SIG-M5 (cell line): ENCODE data around the gene ZNF658.
"Not testable (repeated sequence)": the region's sequence is repeated elsewhere in the genome, so short reads cannot be mapped to it uniquely, and the experiment has no call there.

ENCODE experiments used
- DNase-seq: peaks from one replicate; lab custom pipeline; 2025; lab: John Stamatoyannopoulos, UW

The ZNF658 gene

DNA sequence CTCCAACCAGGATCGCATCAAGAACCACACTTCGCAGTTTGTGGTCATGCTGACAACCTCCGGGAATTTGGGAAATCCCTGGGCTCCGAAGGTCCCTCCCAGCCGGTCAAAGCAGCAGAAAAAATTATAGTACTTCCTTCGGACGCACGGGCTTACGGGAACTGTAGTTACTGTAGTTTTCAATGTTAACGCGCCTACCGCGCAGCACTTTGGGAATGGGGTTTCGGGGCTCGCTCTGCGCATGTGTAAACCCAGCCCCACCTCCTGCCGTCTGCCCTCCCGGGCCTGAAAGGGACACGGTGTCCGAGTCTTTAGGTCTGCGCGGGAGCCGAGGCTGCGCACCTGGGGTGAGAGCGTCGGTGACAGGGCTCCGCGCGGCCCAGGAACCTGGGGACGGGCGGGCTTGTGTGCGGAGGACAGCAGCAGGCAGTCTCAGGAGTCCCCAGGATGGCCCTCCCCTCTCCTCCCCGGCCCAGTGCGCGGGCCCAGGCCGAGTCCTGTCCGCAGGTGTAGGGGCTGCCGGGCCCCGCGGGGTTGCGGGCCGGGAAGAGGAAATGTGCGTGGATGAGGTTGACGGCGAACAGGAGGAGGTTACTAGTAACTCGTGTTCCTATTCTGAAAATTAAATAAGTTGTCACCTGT is at the start of gene ZNF658:
TSS of gene ZNF658 (plus strand) at position 236 of the 642 bp plus-strand sequence. CDS start 2,837 bp downstream, outside the sequence.
- not testable (repeated sequence) for DNase-seq

DNA sequence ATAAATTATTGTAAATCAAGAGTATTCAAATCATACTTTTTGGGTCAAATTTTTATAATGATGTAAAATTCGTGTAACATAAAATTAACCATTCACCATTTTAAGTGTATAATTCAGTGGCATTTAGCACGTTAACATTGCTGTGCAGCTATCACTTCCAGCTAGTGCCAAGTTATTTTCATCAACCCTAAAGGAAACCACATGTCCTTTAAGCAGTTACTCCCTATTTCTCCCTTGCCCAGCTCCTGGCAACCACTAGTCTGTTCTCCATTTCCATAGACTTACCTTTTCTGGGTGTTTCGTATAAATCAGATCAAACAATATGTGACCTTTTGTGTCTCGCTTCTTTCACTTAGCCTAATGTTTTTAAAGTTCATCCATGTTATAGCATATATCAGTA is 38.8 kb upstream of the ZNF658 start:
- DNase-seq = not testable (repeated sequence)

DNA sequence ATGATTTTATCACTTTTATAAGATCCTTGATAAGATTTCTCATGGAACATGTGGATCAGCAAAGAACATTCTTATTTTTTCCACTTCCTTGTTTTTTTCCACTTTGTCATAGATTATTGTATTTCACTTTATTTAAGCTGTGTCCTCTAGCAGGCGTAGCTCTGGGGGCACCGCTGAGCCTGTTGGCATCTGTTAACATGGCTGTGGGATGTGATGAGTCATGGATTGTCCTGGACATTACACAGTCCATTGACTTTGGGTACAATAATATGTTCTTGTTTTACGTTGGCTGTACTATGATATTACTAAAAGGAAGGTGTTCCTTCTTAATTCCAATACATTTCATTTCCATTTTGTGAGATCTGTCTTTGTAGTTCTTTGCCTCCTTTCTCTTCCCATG is 31.9 kb upstream of the ZNF658 start:
- DNase-seq = not testable (repeated sequence)

DNA sequence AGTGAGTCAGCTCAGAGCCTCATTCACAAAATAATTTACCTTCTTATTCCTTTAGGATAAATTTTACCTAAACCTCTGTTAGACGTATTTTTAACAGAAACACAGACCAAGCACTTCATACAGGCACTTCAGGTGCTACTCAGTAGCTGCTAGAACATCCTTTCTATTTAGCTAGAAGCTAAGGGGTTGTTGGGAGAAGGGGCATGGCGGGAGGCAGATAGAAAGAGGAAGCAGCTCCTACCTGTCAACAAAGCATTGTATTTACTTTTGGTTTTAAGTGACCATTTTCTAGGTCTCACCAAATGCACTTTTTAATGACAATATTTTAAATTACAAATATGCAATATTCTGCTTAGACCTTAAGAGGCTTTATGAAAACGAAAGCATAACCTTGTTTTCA is 19.9 kb upstream of the ZNF658 start:
- not testable (repeated sequence) for DNase-seq

DNA sequence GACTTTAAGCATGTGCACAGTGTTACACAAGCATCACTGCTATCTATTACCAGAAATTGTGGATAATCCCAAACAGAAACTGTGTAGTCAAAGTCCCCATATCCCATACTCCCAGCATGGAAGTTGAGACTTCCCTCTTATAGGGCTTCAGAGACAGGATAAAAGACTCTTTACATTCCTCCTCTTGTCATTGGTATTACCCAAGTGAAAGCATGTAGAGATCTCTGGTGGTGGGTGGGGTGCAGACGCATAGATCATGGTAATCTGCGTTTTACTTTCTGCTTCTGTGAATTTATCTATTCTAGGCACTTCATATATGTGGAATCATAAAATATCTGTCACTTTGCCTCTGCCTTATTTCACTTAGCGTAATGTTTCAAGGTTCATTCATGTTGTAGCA is 18.7 kb upstream of the ZNF658 start:
- not testable (repeated sequence) for DNase-seq

DNA sequence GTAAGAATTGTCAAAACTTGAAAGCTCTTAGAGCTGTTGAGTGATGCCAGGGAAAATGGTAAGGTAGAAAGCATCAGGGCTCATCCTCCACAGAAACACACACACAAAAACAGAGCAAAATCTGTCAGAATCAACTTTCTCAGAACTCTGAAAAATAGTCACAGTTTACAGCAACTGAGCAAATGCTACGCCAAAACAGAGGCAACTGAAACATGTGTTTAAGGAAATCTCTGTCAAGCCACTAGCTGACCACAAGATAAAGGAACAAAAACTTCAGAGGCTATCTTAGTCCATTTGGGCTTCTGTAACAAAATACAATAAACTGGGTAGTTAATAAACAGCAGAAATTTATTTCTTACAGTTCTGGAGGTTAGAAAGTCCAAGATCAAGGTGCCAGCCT is 10.2 kb upstream of the ZNF658 start:
- not testable (repeated sequence) for DNase-seq

DNA sequence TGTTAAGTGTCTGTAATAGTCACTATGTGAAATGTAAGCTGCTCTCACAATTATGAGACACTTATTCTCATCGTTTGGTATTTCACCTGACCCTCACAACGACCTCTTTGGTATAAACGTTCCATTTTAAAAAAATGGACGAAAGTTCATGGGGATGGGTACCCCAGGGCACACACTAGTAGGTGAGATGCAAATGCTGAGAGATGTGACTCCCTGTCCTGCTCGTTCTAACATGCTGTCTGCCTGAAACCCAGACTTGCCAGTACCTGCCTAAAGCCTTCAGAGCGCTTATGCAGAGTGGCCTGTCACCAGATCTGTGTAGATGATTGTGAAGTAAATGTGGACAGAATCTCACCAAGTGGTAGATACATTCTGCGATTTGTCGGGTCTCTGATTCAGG is 616 bp downstream of the ZNF658 start:
- DNase-seq = not testable (repeated sequence)

DNA sequence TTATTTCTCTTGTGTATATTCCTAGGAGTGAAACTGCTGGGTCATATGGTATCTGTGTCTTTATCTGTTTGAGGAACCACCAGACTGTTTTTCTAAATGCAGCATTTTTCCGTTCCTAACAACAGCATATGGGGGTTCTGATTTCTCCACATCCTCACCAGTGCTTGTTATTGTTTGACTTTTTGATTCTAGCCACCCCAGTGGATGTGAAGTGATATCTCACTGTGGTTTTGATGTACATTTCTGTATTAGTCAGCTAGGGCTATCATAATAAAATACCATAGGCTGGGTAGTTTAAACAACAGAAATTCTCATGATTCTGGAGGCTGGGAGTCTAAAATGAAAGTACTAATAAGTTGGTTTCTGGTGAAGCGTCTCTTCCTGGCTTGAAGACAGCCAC is 9.0 kb downstream of the ZNF658 start:
- not testable (repeated sequence) for DNase-seq

DNA sequence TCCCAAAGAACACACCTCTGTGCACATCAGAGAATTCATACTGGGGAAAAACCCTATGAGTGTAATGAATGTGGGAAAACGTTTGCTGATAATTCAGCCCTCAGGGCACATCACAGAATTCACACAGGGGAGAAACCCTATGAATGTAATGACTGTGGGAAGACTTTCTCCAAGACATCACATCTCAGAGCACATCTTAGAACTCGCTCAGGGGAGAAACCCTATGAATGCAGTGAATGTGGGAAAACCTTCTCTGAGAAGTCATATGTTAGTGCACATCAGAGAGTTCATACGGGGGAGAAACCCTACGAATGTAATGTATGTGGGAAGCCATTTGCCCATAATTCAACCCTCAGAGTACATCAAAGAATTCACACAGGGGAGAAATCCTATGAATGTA is 19.5 kb downstream of the ZNF658 start:
- DNase-seq = not testable (repeated sequence)

DNA sequence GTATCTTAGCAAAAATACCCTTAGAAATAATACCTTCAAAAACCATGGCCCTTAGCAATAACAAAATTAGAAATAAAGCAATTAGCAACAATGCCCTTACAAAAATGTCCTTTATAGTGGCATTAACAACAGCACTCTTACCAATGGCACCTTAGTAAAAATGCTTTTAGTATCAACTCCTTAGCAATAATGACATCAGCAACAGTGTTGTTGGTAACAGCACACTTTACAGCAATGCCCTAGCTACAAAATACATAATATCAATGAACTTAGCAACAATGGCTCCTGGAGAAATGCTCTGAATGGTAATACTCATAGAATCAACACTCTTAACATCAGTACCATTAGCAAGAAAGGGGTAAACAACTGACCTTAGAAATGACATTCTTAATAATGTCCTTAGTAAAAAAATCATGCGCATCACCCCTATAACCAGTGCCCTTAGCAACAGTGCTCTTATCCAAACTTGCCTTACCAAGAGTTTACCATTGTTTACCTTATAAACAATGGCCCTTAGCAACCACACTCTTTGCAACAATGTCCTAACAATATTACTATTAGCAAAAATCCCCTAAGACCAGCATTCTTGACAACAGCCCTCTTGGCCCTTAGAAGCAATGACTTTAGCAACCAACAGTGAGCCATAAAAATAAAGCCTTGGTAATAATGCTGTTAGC is 35.8 kb downstream of the ZNF658 start:
- DNase-seq = not testable (repeated sequence)

DNA sequence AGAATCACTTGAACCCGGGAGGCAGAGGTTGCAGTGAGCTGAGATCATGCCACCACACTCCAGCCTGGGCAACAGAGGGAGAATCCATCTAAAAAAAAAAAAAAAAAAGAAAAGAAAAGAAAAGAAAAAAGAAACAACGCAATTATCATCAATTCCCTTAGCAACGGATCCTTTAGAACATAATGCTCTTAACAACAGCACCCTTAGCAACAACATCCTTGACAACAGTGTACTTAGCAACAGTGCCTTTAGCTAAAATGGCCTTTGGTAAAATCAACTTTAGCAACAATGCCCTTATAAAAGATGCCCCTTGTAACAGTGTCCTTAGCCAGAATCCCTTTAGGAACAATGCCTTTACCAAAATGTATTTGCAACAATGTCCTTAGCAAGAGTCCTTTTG is 37.1 kb downstream of the ZNF658 start:
- DNase-seq = not testable (repeated sequence)

DNA sequence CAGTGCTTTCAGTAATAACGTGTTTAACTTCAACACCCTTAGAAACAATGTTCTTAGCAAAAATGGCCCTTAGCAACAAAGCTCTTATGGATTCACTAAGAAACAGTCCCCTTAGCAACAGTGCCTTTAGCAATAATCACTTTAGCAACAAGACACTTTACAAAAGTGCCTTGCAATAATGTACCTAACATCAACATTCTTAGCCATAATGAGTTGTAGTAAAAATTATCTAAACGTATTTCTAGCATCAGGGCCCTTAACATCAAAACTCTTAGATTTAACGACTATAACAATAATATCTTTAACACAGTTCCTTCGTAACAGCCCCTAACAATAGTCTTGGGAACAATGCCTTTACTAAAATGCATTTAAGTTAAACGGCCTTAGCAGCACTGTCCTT is 37.8 kb downstream of the ZNF658 start:
- DNase-seq = not testable (repeated sequence)

DNA sequence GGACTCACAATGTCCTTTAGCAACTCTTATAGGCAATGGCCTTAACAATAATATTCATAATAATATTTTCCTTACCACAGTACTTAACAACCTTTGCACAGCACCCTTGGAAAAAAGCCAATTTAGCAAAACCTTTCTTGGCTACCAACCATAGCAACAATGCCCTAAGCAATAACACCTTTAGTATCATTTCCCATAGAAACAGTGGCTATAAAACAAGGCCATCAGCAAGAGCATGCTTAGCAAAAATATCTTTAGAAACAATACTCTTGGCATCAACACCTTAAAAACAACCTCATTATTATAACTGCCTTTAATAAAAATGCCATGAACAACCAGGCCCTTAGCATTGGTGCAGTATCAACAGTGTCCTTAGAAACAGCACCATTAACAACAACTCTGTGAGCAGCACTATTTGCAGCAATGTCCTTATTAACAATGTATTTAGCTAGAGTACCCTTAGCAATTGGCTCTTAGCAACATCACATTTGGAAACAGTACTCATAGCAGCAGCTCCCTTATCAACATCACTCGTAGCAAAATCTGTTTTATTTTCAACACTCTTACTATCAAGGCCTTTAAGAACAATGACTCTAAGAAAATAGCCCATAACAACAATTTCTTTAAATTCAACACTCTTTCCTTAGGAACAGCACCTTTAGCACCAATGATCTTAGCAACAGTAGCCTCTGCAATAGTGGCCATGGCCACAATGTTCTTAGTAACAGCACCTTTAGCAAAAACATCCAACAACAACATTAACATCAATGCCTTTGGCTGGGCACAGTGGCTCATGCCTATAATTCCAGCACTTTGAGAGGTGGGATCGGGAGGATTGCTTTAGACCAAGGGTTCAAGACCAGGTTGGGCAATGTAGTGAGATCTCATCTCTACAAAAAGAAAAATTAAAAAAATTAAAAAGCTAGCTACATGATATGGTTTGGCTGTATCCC is 39.6 kb downstream of the ZNF658 start:
- DNase-seq = not testable (repeated sequence)

DNA sequence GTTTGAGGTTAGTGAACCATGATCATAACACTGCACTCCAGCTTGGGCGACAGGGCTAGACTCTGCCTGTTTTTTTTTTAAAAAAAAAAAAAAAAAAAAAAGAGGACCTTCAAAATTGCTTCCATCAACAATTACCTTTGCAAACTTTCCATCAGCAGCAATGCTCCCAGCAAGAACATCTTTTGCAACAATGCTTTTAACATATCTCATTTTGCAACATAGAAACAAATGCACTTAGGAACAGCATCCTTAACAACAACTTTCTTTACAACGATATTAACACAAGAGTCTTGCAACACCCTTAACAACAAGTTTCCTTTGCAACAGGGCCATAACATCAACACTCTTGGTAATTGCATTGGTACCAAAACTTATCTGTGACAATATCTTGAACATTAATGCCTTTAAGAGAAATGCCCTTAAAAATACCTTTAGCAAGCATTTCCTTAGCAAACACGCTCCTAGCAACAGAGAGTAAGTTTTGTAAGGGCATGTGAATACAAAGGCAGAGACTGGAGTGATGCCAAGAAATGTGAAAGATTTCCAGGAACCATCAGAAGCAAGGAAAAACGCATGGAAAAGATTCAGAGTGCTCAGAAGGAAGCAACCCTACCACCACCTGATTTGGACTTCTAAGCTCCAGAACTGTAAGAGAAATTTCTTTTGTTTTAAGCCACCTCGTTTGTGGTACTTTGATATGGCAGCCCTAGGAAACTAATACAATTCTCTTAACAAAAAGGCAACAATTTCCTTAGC is 42.1 kb downstream of the ZNF658 start:
- DNase-seq = not testable (repeated sequence)

DNA sequence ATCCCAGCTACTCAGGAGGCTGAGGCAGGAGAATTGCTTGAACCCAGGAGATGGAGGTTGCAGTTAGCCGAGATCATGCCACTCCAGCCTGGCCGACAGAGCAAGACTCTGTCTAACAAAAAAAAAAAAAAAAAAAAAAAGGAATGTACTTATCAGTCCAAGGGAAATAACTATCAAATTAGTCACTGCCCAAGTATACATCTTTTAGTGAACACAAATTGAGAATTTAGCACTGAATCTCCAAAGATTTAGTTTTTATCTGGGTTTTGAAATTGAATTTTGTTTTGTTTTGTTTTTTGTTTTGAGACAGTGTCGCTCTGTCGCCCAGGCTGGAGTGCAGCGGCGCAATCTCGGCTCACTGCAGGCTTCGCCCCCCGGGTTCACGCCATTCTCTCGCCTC is 52.1 kb downstream of the ZNF658 start:
- DNase-seq = not testable (repeated sequence)
